ENCODE results near the gene PNMT. TPM values are rescaled to one million over a fixed set of nuclear protein-coding genes. Genes with fewer than 3 reads are reported as not detected.
"Not testable (repeated sequence)": the region's sequence is repeated elsewhere in the genome, so short reads cannot be mapped to it uniquely, and the experiment has no call there.

PNMT gene
- total and polyA plus RNA-seq, 2 of the 8 experiments (the other 6 are each of a cell fraction or from before 2014, with no cell fraction given), result 5.6 to 10.9 TPM

DNA sequence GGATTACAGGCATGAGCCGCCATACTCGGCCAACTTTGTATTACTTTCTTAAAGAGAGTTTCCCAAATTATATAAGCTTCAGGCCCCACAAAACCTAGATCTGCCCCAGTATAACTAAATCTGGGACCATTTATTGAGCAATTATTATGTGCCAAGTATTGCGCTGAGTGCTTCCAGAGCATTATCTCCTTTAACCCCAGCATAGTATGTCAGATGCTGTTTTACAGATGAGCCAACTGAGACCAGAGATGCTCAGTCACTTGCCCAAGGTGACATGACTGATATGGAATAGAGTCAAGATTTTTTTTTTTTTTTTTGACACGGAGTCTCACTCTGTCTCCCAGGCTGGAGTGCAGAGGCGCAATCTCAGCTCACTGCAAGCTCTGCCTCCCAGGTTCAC lies 29.7 kb downstream of the PNMT start (continued):
- TF ChIP-seq EP300 (IDR thresholded peaks at IDR 0.05; ENCODE audit: borderline replicate concordance in 1 of 2, low read depth in 2 of 2, low read length in 2 of 2) (no peak), POU5F1 (IDR thresholded peaks at IDR 0.05; ENCODE audit: low read depth, low read length) (no peak), RXRA (IDR thresholded peaks at IDR 0.05; ENCODE audit: insufficient read depth, low read depth, low read length) (no peak), TCF12 (IDR thresholded peaks at IDR 0.05; ENCODE audit: low read depth, low read length) (no peak), CTBP2 (IDR thresholded peaks at IDR 0.05; ENCODE audit: borderline replicate concordance, insufficient read depth, insufficient read length, low read length) (no peak)
- TF ChIP-seq, protein P1, sequence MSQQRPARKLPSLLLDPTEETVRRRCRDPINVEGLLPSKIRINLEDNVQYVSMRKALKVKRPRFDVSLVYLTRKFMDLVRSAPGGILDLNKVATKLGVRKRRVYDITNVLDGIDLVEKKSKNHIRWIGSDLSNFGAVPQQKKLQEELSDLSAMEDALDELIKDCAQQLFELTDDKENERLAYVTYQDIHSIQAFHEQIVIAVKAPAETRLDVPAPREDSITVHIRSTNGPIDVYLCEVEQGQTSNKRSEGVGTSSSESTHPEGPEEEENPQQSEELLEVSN (IDR thresholded peaks at IDR 0.05), result no peak

DNA sequence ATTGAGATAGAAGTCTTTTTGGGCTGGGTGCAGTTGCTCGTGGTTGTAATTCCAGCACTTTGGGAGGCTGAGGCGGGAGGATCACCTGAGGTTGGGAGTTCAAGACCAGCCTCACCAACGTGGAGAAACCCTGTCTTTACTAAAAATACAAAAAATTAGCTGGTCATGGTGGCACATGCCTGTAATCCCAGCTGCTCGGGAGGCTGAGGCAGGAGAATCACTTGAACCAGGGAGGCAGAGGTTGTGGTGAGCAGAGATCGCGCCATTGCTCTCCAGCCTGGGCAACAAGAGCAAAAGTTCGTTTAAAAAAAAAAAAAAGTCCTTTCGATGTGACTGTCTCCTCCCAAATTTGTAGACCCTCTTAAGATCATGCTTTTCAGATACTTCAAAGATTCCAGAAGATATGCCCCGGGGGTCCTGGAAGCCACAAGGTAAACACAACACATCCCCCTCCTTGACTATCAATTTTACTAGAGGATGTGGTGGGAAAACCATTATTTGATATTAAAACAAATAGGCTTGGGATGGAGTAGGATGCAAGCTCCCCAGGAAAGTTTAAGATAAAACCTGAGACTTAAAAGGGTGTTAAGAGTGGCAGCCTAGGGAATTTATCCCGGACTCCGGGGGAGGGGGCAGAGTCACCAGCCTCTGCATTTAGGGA lies 31.0 kb downstream of the PNMT start:
- CTCF ChIA-PET (ENCODE audit: partially characterized antibody), result interaction anchor here (0.7 to 52.4 kb wide), 14 partner anchors 9 to 124 kb away, joined by 3 to 1885 read pairs (median 4); partner anchors contain the start of genes MIEN1, PGAP3, PNMT and PPP1R1B

More for the DNA sequence above, 31.0 kb downstream of the PNMT start:
- H2BK12ac ChIP-seq (ENCODE audit: low read depth, low read length); DNase-seq (ENCODE audit: low read depth in 1 of 2, low spot score in 2 of 2); H3K18ac ChIP-seq (ENCODE audit: extremely low read depth, low read length); H3K14ac ChIP-seq (ENCODE audit: insufficient read length); H2AFZ ChIP-seq (ENCODE audit: low read length); H3K23ac ChIP-seq (ENCODE audit: insufficient read length); H4K8ac ChIP-seq (ENCODE audit: extremely low read depth, insufficient read depth, low read length); H2BK15ac ChIP-seq (ENCODE audit: low read length); H2AK5ac ChIP-seq (ENCODE audit: low read depth, low read length); H3K27me3 ChIP-seq (replicated peaks in 1 of 4; ENCODE audit: control insufficient read depth in 3 of 4, extremely low read depth in 1 of 4, insufficient read depth in 3 of 4, low read length in 3 of 4); H3K36me3 ChIP-seq (ENCODE audit: control insufficient read depth in 2 of 4, insufficient read depth in 4 of 4, low read length in 3 of 4); H3K9me3 ChIP-seq (ENCODE audit: insufficient read depth in 2 of 2, low read depth in 1 of 2, low read length in 1 of 2); FAIRE-seq; H2BK20ac ChIP-seq (ENCODE audit: low read length); H3K79me1 ChIP-seq (ENCODE audit: low read depth, low read length); H2BK120ac ChIP-seq (replicated peaks; ENCODE audit: low read depth, low read length); H3K4ac ChIP-seq (replicated peaks; ENCODE audit: insufficient read length, low read depth, low read length): not testable (repeated sequence)
- POLR2A ChIA-PET (ENCODE audit: partially characterized antibody), result interaction anchor here (0.8 to 38.1 kb wide), 14 partner anchors 16 to 103 kb away, joined by 3 to 708 read pairs (median 4); partner anchors contain the start of genes MIEN1, PGAP3, PNMT and STARD3
- H2BK5ac ChIP-seq (ENCODE audit: low read depth, low read length), result peak overlapping the region; percentile 37; the same call in 1 of the 2 replicates
- 52% methylated on average over 11 of the region's 11 CpGs; no CpG with 5 or more reads in 1 of the 2 experiments for WGBS, 2 experiments (ENCODE audit: extremely low coverage in 1 of 2, insufficient coverage in 1 of 2, insufficient read length in 1 of 2, insufficient replicate concordance in 2 of 2, low coverage in 1 of 2, low lambda C conversion rate in 2 of 2, missing lambda C conversion rate in 1 of 2)
- H3K23me2 ChIP-seq (ENCODE audit: low read depth, low read length), result peaks cover 13% of the 10 kb centered on the region
- peak overlapping the region; percentile 5 for H3K56ac ChIP-seq (replicated peaks; ENCODE audit: insufficient read length, low read depth, low read length)
- peak overlapping the region; percentile 78 to 98 (median 89) for H3K4me3 ChIP-seq (ENCODE audit: extremely low read depth in 1 of 4, insufficient read depth in 2 of 4, low read depth in 3 of 4, low read length in 4 of 4)
- peak overlapping the region in 3 of 4 experiments; percentile 55 to 74 (median 70); a peak in 3 of 7 replicates for H3K9ac ChIP-seq (replicated peaks in 1 of 4; ENCODE audit: extremely low read depth in 1 of 4, low read depth in 3 of 4, low read length in 3 of 4)
- H3K27ac ChIP-seq (ENCODE audit: low read depth, low read length), result 0 out of 2 replicates have a peak overlapping the region, but pooled peaks have one; percentile 68
- H4K20me1 ChIP-seq (replicated peaks in 1 of 2; ENCODE audit: control insufficient read depth in 1 of 2, insufficient read depth in 2 of 2, low read length in 2 of 2), result peaks cover 8 to 10% of the 10 kb centered on the region in 2 experiments
- H3K4me1 ChIP-seq (replicated peaks in 1 of 4; ENCODE audit: control insufficient read depth in 3 of 4, insufficient read depth in 4 of 4, low read length in 3 of 4), result peaks cover 25 to 48% (median 34%) of the 10 kb centered on the region in 4 experiments
- H4K91ac ChIP-seq (replicated peaks; ENCODE audit: insufficient read length, low read length), result peak overlapping the region; percentile 67
- peak overlapping the region; percentile 88 to 94 for H3K4me2 ChIP-seq (ENCODE audit: insufficient read depth in 1 of 2, low read depth in 2 of 2, low read length in 2 of 2)
- peaks cover 34 to 63% of the 10 kb centered on the region in 2 experiments for H3K79me2 ChIP-seq (ENCODE audit: control insufficient read depth in 1 of 2, insufficient read depth in 2 of 2, low read length in 2 of 2)
- H4K5ac ChIP-seq (ENCODE audit: insufficient read length, low read depth, low read length), result peak overlapping the region; percentile 60
